GM19463 (cell line): ENCODE results near the gene KANK4.
"Not testable (repeated sequence)": the region's sequence is repeated elsewhere in the genome, so short reads cannot be mapped to it uniquely, and the experiment has no call there.

ENCODE experiments used
- ATAC-seq: cut with Tn5 transposase; IDR thresholded peaks from one replicate; pipeline ENCODE4 v1.9.1; 2021; ENCODE audit warnings: mild to moderate bottlenecking, moderate library complexity; ENCODE audit not compliant: unreplicated experiment

The KANK4 gene

DNA sequence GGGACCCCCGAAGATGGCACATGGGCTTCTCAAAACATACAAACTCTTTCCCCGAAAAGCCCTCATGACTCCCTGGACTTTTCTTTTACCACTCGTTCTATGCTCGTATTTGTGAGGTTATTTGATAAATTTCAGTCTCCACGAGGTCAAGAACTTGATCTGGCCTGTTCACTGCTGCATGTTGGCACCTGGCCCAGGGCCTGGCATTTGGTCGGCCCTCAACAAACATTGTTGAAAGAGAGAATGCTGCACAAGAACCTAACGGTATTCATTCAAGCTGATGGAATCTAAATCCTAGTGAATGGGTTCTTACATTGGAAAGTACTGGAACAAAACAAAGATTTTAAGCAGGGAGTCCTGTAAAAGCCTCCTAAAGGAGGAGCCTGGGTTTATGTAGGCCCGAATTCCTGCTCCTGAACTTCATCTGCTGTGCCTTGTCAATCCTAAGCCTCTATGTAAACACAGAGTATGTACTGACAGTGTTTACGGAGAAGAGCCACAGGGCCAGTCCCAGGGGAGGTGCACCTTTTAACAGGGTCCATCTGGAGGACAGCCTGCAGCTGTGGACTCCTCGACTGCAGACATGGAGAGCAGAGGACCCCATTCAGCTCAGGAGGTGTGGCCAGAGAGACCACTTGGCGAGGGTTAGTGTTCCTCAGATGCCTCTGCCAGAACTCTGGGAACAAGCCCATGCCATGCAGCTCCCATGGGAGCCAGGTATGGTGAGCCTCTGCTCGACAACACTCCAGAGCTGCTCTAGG, 77.7 kb downstream of the KANK4 start:
- ATAC-seq: no peak

DNA sequence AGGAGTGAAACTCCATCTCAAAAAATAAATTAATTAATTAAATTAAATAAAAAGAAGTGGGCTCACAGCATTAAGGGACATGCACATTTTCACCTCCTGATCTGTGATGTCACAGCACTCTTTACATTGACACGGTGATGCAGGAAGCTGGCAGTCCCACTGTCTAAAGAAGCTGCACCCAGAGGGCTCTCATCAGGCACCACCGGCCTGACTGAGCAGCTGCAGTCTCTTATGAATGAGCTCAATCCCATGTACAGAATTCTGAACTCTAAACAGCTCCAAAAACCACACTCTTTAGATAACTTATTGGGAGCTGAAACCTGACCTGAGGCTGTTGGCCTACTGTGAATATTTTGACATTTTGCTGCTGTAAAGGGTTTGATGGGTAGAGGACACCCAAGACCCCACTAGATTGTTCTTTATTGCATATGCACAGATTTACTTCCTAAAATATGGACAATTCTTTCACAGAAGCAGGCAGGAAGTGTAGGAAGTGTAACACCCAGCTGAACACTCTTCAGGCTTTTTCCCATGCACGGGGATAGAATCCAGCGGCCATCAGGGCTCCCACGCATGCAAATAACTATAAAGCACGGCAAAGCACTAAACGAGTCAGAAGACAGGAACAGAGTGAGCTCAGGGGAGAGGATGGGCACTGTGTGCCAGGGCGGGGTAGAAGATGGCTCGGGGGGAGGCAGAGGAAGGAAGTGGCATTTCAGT, 78.4 kb downstream of the KANK4 start:
- ATAC-seq: no peak

GRCh38 chr1:62239652-62240403, 79.4 kb downstream of the KANK4 start:
- not testable (repeated sequence) for ATAC-seq

DNA sequence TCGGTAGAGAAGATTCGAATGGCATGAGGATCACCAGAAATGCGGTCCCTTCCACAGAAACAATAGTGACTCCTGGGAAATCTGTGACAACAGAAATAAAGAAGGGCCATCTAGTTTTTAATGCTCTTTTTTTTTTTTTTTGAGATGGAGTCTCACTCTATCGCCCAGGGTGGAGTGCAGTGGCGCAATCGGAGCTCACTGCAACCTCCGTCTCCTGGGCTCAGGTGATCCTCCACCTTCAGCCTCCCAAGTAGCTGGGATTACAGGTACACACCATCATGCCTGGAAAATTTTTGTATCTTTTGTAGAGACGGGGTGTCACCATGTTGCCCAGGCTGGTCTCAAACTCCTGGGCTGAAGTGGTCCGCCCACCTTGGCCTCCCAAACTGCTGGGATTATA, 80.7 kb downstream of the KANK4 start:
- ATAC-seq: no peak

DNA sequence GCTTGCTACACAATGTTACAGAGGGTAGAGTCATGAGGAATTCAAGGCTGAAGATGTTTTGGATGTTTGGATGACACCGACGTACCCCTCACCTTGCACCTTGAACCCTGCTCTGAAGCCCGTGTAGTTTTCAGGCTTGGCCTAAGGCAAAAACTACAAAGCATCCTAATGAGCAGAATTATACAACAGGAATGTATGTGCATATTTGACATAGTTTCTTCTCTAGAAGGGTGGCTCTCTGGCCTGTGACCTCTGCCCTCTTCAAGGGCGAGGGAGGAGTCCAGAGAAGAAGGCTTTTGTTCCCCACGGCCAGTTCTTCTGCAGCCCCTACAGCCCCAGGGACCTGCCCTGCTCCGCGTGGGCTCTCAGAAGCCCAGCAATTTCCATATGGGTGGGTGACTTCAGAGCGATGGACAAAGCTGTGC, 81.3 kb downstream of the KANK4 start:
- no peak for ATAC-seq

DNA sequence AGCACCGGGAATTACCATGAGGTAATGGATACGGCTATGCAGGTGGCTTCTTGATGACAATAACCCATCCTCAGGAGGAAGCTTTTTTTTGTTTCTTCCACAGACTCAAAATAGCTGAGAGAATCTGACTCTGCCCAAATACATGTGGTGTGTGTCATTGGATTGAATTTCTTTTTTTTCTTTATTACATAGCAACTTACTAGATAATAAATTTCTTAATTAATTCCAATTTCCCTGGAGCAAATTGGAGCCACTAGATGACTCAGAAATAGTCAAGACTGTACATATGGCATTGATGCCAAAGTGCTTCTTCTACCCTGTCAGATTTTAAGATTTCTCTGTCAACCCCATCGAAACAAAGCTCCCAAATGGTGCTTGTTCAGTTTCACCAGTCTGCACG, 81.9 kb downstream of the KANK4 start:
- ATAC-seq: no peak

DNA sequence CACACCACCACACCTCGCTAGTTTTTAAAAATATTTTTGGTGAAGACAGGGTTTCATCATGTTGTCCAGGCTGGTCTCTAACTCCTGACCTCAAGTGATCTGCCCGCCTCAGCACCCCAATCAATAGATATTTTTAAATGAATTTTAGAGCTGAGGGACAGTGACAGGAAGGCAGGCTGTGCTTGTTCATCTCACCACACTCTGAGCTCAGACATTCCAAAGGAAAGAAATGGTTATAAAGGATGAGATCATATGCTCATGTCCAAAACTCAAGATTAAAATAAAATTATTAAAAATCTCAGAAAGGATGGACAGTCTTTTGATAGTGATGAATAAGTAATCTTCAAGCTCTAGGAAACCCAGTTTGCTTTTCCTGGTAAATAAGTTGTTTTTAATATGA, 83.7 kb downstream of the KANK4 start:
- ATAC-seq: no peak

GRCh38 chr1:62234688-62235087, 84.5 kb downstream of the KANK4 start:
- ATAC-seq: no peak

DNA sequence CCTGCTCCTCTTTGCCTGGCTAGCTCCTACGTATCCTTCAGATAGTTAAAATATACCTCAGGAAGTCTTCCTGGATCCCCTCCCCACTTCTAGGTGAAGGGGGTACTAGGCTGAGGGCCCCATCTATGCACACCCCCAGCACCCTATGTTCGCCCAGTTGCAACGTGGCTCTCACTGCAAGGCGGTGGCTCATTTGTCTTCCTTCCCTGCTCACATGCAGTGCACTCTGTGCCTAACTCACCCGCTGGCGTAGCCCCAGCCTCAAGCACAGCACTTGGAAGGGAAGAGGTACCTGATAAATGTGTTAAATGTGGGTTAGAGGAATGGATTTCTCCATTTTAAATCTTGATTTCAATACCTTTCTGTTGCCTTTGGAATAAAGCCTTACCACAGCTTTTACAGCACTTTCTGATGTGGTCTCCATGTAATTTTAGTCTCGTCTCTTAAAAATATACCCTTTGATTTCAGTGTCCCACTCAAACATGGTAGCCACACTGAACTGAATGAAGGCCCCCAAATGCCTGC, 85.2 kb downstream of the KANK4 start:
- ATAC-seq: no peak

DNA sequence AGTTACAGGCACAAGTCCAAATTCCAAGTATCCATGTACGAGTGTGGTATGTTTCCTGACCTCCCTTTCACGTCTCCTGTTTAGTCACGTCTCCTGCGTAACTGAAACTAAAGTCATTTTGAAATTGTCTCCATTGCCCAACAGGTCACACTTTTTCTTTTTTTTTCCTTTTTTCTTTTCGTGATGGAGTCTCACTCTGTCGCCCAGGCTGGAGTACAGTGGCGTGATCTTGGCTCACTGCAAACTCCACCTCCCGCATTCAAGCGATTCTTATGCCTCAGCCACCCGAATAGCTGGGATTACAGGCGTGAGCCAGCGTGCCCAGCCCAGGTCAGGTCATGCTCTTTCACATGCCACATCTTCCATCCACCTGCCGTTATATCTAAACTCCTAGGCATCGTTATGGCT, 86.4 kb downstream of the KANK4 start:
- ATAC-seq: no peak

GRCh38 chr1:62230718-62231117, 88.5 kb downstream of the KANK4 start:
- no peak for ATAC-seq

DNA sequence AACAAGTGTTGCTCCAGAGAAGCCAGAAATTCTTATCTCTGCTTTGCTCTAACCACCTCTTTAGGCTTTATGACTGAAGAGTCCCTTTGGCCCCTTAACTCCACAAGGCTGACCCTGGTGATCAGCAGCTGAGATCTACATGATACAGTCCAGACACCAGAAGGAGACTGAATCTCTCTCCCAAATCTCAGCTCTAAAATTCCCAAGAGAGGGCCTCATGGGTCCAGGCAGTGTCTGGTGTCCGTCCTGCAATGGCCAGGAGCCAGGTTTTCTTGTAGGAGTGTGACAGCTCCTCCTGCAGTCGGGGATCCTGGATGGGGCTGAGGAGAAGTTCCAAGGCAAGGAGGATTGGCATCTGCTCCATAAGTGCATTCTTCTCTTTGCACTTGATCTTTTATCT, 89.3 kb downstream of the KANK4 start:
- no peak for ATAC-seq

DNA sequence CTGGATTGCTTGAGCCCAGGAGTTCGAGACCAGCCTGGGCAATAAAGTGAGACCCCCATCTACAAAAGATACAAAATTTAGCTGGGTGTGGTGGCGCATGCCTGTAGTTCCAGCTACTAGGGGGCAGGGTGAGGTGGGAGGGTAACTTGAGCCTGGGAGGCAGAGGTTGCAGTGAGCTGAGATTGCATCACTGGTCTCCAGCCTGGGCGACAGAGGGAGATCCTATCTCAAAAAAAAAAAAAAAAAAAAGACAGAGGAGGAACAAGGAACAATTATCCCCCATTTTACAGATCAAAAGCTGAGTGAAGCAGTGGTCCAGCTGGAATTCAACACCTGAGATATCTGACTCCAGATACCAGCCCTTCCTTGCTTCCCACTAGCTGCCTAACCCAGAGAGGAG, 89.8 kb downstream of the KANK4 start:
- ATAC-seq: no peak

GRCh38 chr1:62228883-62229187, 90.4 kb downstream of the KANK4 start:
- ATAC-seq: no peak

DNA sequence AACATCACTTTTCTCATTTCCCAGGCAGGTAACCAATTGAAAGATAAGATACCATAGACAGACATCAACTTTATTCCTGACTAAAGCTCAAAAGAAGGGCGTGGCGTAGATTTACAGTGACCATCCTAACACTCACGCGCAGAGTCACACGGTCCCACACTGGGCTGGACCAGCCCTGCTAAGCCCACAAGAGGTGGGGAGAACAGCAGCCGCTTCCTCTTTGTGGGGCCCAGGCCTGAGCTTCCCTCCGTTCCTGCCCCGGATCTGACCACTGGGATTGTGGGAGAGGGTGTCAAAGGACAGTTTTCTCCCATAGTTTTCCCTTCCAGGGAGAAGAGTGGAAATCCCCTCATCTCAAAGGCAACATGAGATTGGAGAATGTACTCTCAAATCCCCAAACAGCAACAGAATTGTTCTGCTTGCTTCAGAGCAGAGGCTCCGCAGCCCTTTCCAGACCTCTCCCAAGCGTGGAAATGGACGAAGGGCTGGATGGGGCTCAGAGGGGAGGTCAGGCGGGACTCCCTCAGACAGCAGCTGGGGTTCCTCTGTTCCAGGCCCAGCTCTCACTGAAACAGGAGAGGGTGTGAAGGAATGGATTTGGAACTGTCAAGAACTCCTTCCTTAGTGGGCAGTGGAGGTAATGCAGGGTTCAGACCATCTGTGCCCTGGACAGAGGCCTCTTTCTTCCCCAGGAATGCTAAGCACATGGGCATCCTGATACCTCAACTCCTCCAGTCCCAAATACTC, 90.9 kb downstream of the KANK4 start:
- ATAC-seq: no peak

GRCh38 chr1:62227496-62227895, 91.7 kb downstream of the KANK4 start:
- ATAC-seq: no peak

- ATAC-seq: no peak
Observed at GRCh38 chr1:62224182-62224581, 95.1 kb downstream of the KANK4 start.

GRCh38 chr1:62222321-62222720, 96.9 kb downstream of the KANK4 start:
- no peak for ATAC-seq

DNA sequence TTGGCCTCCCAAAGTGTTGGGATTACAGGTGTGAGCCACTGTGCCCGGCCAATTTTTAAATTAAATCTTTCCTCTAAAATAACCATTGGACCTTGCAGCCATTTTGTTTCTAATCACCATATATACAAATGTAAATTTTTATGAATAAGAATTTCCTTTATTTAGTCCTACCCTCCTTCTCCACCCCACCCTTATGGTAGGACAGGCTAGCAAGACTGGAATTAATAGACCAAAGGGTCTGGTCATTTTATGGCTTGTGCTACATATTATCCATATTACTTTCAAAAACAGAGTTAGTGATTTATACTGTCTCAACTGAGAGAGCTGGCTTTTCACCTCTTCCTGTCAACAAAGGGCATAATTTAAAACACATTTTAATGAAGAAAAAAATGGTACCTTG, 98.1 kb downstream of the KANK4 start:
- no peak for ATAC-seq

GRCh38 chr1:62220456-62220855, 98.8 kb downstream of the KANK4 start:
- ATAC-seq: not testable (repeated sequence)

GRCh38 chr1:62218604-62219003, 100.6 kb downstream of the KANK4 start:
- no peak for ATAC-seq
